HepG2 (cell line): ENCODE results near the gene TPM2. TPM values are rescaled to one million over a fixed set of nuclear protein-coding genes. Genes with fewer than 3 reads are reported as not detected.

Experiments
- DMAP1 ChIP-seq: IDR thresholded peaks from 2 replicates; pipeline ENCODE4 v1.6.1; 2016
- HOXA3 ChIP-seq: sonication (generic); formaldehyde crosslinking; IDR thresholded peaks from 2 replicates; pipeline ENCODE4 v1.5.0; 2020; ENCODE audit warnings: missing genetic modification reagents
- MXI1 ChIP-seq: IDR thresholded peaks from 3 replicates; pipeline ENCODE4 v1.6.1; 2012; ENCODE audit warnings: low read depth, low read length, inconsistent platforms, borderline replicate concordance
- SAP130 ChIP-seq: IDR thresholded peaks from 2 replicates; pipeline ENCODE4 v1.6.1; 2016; ENCODE audit warnings: low read depth
- SMAD1 ChIP-seq: sonication (generic); formaldehyde crosslinking; IDR thresholded peaks from 2 replicates; pipeline ENCODE4 v1.4.0; 2020; ENCODE audit warnings: missing genetic modification reagents, low read depth, mild to moderate bottlenecking, borderline replicate concordance
- ZFY ChIP-seq: sonication (generic); formaldehyde crosslinking; IDR thresholded peaks from 2 replicates; pipeline ENCODE4 v1.4.0; 2020; ENCODE audit warnings: missing genetic modification reagents
- ZNF468 ChIP-seq: sonication (generic); formaldehyde crosslinking; IDR thresholded peaks from 2 replicates; pipeline ENCODE4 v1.8.0; 2022; ENCODE audit warnings: mild to moderate bottlenecking, moderate library complexity, missing genetic modification reagents
- polyA plus RNA-seq, 8 experiments: library from polyadenylated mRNA; depleted of rRNA in 3 of 8; stranded (reverse) in 7 of 8; unstranded in 1 of 8; fragments of >200 nt; fragmentation: Illumina TruSeq in 4 of 8; extraction: Trizol in 4 of 8; gene quantifications; 2 replicates each; pipeline versions ENCODE4 v1.2.1 to v1.2.3, GENCODE V29; 2011 to 2016; ENCODE audit warnings: low read depth in 4 of 8, missing spikeins in 1 of 8, mixed read lengths in 1 of 8; ENCODE audit not compliant: insufficient read depth in 1 of 8
- total RNA-seq, 5 experiments: library from RNA; depleted of rRNA; stranded (reverse); fragments of >200 nt; fragmentation: Illumina TruSeq; extraction: Trizol; gene quantifications; 2 replicates each; pipeline ENCODE4 v1.2.3, GENCODE V29; 2016; ENCODE audit warnings: low read depth in 1 of 5
- TF ChIP-seq, protein P1 (sequence below): sonication (generic); formaldehyde crosslinking; IDR thresholded peaks from 2 replicates; pipeline ENCODE4 v1.5.0; 2020; ENCODE audit warnings: mild to moderate bottlenecking, missing genetic modification reagents, borderline replicate concordance
- TF ChIP-seq, protein P2 (sequence below): sonication (generic); formaldehyde crosslinking; IDR thresholded peaks from 2 replicates; pipeline ENCODE4 v1.4.0; 2020; ENCODE audit warnings: mild to moderate bottlenecking, missing genetic modification reagents
- TF ChIP-seq, protein P3 (sequence below): sonication (generic); formaldehyde crosslinking; IDR thresholded peaks from 2 replicates; pipeline ENCODE4 v1.9.0; 2021; ENCODE audit warnings: missing genetic modification reagents, mild to moderate bottlenecking, borderline replicate concordance

Gene TPM2
- total and polyA plus RNA-seq, 2 of the 13 experiments (the other 11 are each of a cell fraction or from before 2014, with no cell fraction given) = 3.1 to 10.7 TPM

DNA sequence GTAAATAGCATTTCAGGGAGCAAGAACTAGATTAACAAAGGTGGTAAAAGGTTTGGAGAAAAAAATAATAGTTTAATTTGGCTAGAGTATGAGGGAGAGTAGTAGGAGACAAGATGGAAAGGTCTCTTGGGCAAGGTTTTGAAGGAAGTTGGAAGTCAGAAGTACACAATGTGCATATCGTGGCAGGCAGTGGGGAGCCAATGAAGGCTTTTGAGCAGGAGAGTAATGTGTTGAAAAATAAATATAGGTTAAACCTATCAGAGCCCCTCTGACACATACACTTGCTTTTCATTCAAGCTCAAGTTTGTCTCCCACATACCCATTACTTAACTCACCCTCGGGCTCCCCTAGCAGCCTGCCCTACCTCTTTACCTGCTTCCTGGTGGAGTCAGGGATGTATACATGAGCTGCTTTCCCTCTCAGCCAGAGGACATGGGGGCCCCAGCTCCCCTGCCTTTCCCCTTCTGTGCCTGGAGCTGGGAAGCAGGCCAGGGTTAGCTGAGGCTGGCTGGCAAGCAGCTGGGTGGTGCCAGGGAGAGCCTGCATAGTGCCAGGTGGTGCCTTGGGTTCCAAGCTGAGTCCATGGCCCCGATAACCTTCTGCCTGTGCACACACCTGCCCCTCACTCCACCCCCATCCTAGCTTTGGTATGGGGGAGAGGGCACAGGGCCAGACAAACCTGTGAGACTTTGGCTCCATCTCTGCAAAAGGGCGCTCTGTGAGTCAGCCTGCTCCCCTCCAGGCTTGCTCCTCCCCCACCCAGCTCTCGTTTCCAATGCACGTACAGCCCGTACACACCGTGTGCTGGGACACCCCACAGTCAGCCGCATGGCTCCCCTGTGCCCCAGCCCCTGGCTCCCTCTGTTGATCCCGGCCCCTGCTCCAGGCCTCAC is 16.3 kb downstream of the TPM2 start, which contains the start of gene CA9 (continued):
- TF ChIP-seq, protein P1, sequence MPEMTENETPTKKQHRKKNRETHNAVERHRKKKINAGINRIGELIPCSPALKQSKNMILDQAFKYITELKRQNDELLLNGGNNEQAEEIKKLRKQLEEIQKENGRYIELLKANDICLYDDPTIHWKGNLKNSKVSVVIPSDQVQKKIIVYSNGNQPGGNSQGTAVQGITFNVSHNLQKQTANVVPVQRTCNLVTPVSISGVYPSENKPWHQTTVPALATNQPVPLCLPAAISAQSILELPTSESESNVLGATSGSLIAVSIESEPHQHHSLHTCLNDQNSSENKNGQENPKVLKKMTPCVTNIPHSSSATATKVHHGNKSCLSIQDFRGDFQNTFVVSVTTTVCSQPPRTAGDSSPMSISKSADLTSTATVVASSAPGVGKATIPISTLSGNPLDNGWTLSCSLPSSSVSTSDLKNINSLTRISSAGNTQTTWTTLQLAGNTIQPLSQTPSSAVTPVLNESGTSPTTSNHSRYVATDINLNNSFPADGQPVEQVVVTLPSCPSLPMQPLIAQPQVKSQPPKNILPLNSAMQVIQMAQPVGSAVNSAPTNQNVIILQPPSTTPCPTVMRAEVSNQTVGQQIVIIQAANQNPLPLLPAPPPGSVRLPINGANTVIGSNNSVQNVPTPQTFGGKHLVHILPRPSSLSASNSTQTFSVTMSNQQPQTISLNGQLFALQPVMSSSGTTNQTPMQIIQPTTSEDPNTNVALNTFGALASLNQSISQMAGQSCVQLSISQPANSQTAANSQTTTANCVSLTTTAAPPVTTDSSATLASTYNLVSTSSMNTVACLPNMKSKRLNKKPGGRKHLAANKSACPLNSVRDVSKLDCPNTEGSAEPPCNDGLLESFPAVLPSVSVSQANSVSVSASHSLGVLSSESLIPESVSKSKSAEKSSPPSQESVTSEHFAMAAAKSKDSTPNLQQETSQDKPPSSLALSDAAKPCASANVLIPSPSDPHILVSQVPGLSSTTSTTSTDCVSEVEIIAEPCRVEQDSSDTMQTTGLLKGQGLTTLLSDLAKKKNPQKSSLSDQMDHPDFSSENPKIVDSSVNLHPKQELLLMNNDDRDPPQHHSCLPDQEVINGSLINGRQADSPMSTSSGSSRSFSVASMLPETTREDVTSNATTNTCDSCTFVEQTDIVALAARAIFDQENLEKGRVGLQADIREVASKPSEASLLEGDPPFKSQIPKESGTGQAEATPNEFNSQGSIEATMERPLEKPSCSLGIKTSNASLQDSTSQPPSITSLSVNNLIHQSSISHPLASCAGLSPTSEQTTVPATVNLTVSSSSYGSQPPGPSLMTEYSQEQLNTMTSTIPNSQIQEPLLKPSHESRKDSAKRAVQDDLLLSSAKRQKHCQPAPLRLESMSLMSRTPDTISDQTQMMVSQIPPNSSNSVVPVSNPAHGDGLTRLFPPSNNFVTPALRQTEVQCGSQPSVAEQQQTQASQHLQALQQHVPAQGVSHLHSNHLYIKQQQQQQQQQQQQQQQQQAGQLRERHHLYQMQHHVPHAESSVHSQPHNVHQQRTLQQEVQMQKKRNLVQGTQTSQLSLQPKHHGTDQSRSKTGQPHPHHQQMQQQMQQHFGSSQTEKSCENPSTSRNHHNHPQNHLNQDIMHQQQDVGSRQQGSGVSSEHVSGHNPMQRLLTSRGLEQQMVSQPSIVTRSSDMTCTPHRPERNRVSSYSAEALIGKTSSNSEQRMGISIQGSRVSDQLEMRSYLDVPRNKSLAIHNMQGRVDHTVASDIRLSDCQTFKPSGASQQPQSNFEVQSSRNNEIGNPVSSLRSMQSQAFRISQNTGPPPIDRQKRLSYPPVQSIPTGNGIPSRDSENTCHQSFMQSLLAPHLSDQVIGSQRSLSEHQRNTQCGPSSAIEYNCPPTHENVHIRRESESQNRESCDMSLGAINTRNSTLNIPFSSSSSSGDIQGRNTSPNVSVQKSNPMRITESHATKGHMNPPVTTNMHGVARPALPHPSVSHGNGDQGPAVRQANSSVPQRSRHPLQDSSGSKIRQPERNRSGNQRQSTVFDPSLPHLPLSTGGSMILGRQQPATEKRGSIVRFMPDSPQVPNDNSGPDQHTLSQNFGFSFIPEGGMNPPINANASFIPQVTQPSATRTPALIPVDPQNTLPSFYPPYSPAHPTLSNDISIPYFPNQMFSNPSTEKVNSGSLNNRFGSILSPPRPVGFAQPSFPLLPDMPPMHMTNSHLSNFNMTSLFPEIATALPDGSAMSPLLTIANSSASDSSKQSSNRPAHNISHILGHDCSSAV (CRISPR knock-in tag) = no peak
- TF ChIP-seq DMAP1 (CRISPR knock-in tag) (0 out of 2 replicates have a peak, but pooled peaks have one; percentile 37), ZFY (0 out of 2 replicates have a peak, but pooled peaks have one; percentile 31), MXI1 (0 out of 3 replicates have a peak, but pooled peaks have one; percentile 24), HOXA3 (CRISPR knock-in tag) (peak; percentile 28; the same call in 1 of the 2 replicates), SAP130 (peak; percentile 58), ZNF468 (CRISPR knock-in tag) (0 out of 2 replicates have a peak, but pooled peaks have one; percentile 52), SMAD1 (peak; percentile 46; the same call in 1 of the 2 replicates)
- TF ChIP-seq, protein P2, sequence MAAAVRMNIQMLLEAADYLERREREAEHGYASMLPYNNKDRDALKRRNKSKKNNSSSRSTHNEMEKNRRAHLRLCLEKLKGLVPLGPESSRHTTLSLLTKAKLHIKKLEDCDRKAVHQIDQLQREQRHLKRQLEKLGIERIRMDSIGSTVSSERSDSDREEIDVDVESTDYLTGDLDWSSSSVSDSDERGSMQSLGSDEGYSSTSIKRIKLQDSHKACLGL (CRISPR knock-in tag) = peak; percentile 40; the same call in 1 of the 2 replicates
- TF ChIP-seq, protein P3, sequence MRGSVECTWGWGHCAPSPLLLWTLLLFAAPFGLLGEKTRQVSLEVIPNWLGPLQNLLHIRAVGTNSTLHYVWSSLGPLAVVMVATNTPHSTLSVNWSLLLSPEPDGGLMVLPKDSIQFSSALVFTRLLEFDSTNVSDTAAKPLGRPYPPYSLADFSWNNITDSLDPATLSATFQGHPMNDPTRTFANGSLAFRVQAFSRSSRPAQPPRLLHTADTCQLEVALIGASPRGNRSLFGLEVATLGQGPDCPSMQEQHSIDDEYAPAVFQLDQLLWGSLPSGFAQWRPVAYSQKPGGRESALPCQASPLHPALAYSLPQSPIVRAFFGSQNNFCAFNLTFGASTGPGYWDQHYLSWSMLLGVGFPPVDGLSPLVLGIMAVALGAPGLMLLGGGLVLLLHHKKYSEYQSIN = no peak
